GM12873 (cell line): ENCODE data around the gene CMTR1.

Experiments used
- TF ChIP-seq, protein P1 (sequence below): IDR thresholded peaks from 2 replicates; pipeline ENCODE4 v1.5.1; 2012; ENCODE audit warnings: low read depth, mild to moderate bottlenecking, moderate library complexity, low read length, control low read depth; ENCODE audit not compliant: insufficient read depth; ENCODE audit errors: missing control alignments

Gene CMTR1

DNA sequence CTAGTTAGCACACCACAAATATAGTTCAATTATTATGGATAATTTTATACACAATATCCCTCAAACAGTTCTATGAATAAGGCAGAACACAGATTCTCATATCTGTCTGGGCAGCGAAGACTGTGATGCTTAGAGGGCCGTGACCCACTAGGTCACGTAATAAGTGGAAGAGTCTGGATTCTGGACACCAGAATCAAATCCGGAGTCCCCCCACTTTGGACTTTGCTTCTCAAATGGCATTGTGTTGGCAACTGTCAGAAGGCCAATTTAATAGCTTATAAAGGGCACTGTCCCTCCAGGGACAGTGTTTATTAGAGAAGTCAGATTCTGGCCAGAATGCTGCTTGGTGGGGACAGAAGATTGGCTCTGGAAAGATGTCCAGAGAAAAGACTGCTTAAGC lies 73.5 kb downstream of the CMTR1 start:
- TF ChIP-seq, protein P1, sequence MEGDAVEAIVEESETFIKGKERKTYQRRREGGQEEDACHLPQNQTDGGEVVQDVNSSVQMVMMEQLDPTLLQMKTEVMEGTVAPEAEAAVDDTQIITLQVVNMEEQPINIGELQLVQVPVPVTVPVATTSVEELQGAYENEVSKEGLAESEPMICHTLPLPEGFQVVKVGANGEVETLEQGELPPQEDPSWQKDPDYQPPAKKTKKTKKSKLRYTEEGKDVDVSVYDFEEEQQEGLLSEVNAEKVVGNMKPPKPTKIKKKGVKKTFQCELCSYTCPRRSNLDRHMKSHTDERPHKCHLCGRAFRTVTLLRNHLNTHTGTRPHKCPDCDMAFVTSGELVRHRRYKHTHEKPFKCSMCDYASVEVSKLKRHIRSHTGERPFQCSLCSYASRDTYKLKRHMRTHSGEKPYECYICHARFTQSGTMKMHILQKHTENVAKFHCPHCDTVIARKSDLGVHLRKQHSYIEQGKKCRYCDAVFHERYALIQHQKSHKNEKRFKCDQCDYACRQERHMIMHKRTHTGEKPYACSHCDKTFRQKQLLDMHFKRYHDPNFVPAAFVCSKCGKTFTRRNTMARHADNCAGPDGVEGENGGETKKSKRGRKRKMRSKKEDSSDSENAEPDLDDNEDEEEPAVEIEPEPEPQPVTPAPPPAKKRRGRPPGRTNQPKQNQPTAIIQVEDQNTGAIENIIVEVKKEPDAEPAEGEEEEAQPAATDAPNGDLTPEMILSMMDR = no peak

DNA sequence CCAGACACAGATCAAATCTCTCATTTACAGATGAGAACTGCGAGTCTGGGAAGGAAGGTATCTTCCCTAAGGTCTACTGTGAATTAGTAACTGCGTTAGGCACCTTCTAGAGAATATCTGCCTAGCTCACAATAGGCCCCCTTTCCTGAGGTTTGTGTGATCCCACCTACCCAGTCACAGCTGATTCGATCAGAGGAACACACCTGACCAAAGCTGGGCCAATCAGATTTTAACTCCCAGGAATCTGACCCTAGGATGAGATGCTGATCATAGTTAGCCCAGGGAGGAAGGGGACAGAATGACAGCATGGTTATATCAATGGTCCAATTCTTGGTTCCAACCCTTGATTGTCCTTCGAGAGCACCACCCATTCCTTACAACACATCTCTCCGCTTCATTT lies 74.1 kb downstream of the CMTR1 start:
- TF ChIP-seq, protein P1 = no peak

DNA sequence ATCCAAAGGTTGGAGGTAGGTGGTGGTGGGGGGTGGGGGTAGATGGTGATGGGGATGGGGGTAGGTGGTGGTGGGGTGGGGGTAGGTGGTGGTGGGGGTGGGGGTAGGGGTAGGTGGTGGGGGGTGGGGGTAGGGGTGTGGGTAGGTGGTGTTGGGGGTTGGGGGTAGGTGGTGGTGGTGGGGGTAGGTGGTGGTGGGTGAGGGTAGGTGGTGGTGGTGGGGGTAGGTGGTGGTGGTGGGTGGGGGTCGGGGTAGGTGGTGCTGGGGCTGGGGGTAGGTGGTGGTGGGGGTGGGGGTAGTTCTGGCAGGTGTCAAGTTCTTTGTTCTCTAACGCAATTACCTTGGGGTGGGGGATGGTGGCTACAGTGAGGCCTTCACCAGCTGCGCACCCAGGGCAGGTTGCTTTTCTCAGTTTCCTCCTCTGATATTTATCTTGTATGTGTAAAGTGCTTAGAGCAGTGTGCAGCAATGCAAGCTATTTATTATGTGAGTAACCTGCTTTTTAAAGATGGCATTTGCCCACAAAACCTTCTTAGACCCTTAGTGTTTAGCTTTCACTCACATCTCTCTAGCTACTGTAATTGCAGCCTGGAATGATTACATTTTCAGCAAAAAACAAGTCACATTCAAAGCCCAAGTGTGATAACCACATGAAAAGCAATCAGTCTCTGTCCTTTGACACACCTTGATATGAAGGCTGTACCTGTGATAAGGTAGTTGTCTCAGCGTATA lies 74.8 kb downstream of the CMTR1 start:
- TF ChIP-seq, protein P1 = no peak

DNA sequence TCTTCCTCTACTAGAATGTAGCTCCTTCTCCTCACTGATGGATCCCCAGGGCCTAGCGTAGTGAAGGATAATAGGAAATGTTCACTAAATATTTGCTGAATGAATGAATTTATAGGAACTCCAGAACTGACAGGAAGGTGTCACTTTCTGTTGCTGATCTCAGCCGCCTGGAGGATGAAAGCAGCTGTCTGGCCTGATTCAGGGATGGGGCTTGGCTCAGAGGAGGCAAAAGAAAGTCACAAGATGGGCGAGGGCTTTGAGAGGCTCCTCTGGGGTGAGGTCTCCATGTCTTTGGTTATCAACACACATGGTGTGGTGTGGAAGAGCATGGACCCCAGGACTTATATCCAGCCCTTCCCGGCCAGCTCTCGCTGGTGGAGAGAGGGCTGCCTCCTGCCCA lies 78.2 kb downstream of the CMTR1 start:
- TF ChIP-seq, protein P1 = no peak

DNA sequence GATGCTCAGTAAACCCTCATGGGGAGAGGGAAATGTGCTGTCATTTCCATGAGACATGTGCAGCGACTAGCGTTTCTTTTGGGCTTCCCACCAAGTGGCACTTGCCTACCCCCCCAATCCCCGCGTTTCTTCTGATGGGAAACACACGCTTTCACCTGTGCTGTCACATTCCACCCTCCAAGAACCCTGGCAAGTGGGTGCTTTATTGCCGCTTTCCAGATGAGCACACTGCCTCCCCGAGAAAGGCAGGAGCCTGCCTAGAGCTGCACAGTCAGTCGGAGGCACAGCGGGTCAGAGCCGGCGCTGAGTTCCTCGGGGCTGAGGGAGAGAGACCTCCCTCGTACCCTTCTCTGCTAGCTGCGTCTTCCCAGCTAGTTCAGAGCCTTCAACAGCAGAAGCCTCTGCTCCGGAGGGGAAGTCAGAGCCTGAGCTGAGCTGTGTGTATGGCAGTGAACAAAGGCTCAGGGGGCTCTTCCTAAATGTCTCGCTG lies 78.9 kb downstream of the CMTR1 start:
- TF ChIP-seq, protein P1 = no peak

DNA sequence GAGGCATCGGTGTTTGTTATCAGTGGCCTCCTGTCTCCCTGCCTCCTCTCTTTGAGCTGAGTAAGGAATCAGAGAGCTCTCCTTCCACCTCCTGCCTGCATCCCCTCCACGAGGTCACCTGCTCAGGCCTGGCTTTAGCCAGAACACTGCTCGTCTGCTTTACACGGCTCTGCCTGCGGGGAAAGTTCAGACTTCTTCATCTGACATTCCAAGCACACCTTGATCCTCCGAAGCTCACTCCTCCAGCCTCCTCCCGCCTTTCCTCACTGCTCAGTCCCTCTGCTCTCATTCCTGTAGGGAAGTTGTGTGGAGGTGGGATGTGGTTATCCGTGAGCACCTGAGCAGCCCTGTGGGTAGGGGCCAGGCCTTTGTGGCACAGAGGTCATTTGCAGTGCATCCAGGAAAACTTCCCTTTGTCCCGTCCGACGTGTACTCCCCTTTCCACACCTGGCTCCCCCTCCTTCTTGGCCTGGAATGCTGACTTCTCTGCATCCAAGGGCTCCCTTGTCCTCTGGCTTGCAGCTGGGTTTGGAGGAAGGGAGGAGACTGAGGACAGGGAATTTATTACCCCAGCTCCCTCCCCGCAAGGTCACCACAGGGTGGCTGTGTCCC lies 79.5 kb downstream of the CMTR1 start:
- TF ChIP-seq, protein P1 = no peak

DNA sequence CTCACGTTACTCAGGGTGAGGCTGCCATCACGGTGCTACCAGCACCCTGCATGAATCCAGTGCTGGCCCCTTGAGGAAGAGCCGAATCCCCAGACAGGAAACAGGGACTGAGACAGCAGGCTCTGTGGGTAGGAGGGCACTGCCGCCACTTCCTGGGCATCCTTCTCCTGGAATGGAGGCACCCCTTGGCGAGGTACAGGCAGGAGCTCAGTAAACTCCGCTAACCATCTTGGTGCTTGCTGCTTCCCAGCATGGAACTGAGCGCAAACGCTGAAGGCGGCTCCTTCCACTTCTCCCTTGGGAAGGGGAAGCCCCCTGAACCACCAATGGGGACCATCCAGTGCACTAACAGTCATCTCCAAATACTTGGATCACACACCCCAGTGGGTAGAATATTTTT lies 80.1 kb downstream of the CMTR1 start:
- TF ChIP-seq, protein P1 = no peak
